Hematopoietic multipotent progenitor cell treated with erythropoietin and hydrocortisone succinate and interleukin-3 and kit ligand, for 8 days (in vitro differentiated cells): Measurements from ENCODE around the gene FNBP1.
"Not testable (repeated sequence)": the region's sequence is repeated elsewhere in the genome, so short reads cannot be mapped to it uniquely, and the experiment has no call there.

Experiments
- DNase-seq: peaks from one replicate; pipeline ENCODE4 v3.0.0-alpha.2; 2015

The FNBP1 gene

GRCh38 chr9:129989362-129989708 lies 53.7 kb downstream of the FNBP1 start:
- DNase-seq, result no peak

GRCh38 chr9:129988607-129989361 lies 54.2 kb downstream of the FNBP1 start:
- no peak for DNase-seq

- DNase-seq, result no peak
Observed at GRCh38 chr9:129987941-129988340, 55.0 kb downstream of the FNBP1 start.

GRCh38 chr9:129987047-129987446 lies 55.9 kb downstream of the FNBP1 start:
- DNase-seq, result no peak

GRCh38 chr9:129984589-129984988 lies 58.4 kb downstream of the FNBP1 start:
- not testable (repeated sequence) for DNase-seq

- no peak for DNase-seq
Observed at GRCh38 chr9:129983891-129984290, 59.1 kb downstream of the FNBP1 start.

- DNase-seq, result no peak
Observed at GRCh38 chr9:129981180-129981907, 61.6 kb downstream of the FNBP1 start.

GRCh38 chr9:129980224-129980623 lies 62.8 kb downstream of the FNBP1 start:
- not testable (repeated sequence) for DNase-seq

- no peak for DNase-seq
Observed at GRCh38 chr9:129979071-129979745, 63.8 kb downstream of the FNBP1 start.

- no peak for DNase-seq
Observed at GRCh38 chr9:129972816-129973215, 70.2 kb downstream of the FNBP1 start.

- DNase-seq, result peak; percentile 5
Observed at GRCh38 chr9:129968690-129969485, 74.1 kb downstream of the FNBP1 start.

GRCh38 chr9:129964901-129965734 lies 77.9 kb downstream of the FNBP1 start:
- no peak for DNase-seq

GRCh38 chr9:129962889-129963703 lies 79.9 kb downstream of the FNBP1 start:
- DNase-seq, result peak; percentile 60

- DNase-seq, result no peak
Observed at GRCh38 chr9:129962451-129962864, 80.5 kb downstream of the FNBP1 start.

GRCh38 chr9:129958796-129959195 lies 84.2 kb downstream of the FNBP1 start:
- DNase-seq, result no peak

GRCh38 chr9:129954868-129955550 lies 88.0 kb downstream of the FNBP1 start:
- peak; percentile 89 for DNase-seq

- no peak for DNase-seq
Observed at GRCh38 chr9:129953736-129954135, 89.3 kb downstream of the FNBP1 start.

GRCh38 chr9:129952337-129952736 lies 90.7 kb downstream of the FNBP1 start:
- DNase-seq, result no peak

GRCh38 chr9:129949821-129950220 lies 93.2 kb downstream of the FNBP1 start:
- DNase-seq, result no peak

- not testable (repeated sequence) for DNase-seq
Observed at GRCh38 chr9:129948626-129949025, 94.4 kb downstream of the FNBP1 start.
